AG08395 (cell line): ENCODE results near the gene CNR1.
"Not testable (repeated sequence)": the region's sequence is repeated elsewhere in the genome, so short reads cannot be mapped to it uniquely, and the experiment has no call there.

Experiments
- DNase-seq: peaks from one replicate; pipeline ENCODE4 v3.0.0; 2012; ENCODE audit warnings: mixed read lengths, low spot score

Gene CNR1

DNA sequence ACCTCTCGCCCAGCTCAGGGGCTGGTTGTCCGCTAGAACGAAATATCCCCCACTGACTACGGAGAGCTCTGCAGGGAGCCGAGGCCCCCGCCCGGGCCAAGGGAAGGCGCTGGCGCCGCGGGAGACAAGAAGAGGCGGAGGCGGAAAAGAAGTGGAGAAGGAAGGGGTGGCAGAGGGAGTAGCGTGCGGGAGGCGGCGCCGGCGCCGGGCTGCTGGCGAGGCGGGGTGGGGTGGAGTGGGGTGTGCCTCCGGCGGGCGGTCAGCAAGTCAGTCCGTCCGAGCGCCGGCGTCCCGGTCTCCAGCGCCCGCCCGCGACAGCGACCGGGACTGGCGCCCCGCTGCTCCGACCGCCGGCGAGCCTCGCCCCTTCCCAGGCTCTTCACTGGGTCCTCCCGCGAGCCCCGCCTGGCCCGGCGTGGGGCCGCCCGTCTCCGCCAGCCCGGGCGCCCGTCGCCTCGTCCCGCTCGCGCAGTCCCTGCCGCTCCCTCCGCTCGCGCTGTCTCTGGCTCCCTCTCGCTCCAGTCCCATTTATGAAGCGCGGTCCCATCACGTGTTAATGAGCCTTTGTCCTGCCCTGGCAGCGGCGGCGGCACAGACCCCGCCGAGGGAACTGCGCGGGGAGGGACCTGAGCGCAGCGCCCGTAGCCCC lies at the start of gene CNR1:
CNR1 (minus strand) TSS at position 504 of the 649 bp plus-strand sequence. CDS start 21,073 bp downstream, outside the sequence.
- DNase-seq, result peak; percentile 17

DNA sequence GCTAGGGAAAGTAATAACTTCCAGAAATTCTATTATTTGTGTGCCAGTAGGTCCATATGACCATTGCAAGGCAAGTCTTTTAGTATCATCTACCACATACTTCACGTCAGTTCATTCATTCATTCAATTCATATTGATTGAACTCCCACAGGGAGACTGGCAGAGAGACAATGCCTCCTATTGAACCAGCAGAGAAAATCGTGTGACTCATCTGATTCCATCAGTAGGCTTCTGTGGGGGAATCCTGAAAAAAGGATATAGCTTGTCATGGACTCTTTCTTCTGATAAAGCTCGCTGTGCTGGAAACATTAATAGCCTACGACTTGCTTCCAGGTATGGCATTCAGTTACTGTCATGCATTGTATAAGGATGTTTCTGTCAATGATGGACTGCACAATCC lies 45.3 kb upstream of the CNR1 start:
- no peak for DNase-seq

DNA sequence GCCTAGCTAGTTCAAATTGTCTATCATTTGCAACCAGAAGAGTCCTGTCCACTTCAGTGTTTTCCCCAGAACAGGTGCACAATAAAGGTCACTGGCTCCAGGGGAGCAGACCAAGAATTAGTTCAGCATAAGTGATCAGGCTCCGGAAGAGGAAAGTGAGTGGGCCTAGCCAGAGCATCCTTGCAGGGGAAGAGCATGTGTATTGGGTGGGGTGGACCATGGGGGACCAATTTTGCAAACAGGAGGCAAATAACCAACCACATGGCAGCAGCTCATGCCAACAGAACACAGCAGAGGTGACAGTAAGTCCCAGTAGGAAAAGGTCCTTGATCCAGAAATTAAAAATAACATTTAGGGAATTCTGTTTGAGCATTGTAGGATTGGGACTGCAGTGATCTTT lies 43.2 kb upstream of the CNR1 start:
- DNase-seq, result no peak

DNA sequence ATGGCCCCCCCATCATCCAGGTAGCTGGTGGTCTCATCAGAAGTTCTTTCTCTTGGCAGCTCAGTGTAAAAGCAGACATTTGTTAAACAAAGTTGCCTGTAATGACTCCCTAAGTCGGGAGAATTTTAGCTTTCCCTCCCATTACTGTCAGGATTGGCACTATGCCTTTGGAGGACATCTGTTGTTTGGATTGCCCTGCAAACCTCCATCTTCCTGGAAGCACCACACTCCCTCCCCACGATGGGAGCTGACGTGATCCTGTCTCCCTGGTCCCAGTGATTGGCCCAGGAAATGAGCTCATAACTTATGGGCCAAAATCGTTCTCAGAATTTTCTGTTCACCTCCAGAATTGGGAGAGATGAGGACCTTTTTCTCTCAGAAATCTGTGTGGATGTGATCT lies 42.6 kb upstream of the CNR1 start:
- DNase-seq, result no peak

DNA sequence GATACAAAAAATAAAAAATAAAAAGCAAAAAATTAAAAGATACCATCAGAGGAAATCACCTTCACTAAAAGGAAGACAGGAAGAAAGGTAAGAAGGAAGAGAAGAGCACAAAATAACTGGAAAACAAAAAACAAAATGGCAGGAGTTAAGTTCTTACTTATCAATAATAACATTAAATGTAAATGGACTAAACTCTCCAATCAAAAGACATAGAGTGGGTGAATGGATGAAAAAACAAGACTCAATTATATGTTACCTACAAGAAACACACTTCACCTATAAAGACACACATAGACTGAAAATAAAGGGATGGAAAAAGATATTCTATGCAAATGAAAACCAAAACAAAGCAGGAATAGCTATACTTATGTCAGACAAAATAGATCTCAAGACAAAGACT lies 35.6 kb upstream of the CNR1 start:
- not testable (repeated sequence) for DNase-seq

DNA sequence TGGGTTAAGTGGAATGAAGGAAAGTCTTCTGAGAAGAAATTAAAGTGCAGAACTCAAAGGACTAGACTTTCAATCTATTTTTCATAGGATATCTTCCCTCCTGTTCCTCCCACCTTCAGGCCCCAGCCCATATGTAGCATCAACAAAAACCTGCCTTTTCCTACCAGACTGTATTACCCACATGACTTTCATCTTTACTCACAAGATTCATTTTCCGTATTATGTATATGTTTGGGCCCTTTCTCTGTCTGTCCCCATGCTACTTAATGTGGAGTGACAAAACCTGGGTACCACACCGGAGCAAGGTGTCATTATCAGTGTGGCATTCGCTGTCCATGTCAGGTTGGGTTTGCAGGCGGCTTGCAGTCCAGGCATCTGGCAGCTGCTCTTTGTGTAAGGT lies 18.8 kb upstream of the CNR1 start:
- DNase-seq, result no peak

DNA sequence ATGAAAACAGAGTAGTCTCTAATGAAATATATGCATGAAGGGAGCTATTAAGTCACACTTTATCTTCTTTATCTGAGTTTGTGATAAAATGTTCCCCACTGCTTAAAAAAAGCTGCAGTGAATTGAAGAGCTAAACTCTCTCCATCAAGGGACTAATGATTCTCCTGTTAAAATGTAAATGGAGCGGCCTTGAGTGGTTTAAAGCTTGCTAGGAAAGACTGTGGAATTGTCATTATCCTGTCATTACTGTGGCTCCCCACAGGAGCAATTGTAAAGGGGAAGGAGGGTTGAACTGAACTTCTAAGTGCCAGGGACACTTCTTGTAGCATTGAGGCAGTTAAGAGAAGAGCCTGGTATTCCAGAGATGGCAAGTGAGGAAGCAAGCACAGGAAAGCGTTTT lies 17.3 kb upstream of the CNR1 start:
- DNase-seq, result no peak

DNA sequence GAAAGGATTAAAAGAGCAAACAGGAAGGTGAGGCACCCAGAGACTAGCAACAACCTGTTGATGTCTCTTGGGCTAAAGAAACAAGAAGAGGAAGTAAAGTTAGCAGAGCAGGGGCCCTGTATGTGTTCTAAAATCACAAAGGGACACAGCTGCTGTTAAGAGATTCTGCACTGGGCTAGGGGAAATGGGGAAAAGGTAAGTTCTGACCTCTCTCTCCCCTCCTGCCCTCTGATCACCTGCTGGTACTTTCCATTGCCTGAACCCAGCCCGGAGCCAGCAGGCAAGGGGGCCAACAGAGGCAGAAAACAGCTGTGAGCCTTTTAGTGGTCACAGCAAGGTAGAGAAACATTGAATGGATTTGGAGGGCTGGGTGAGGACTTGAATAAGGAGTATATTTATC lies 13.5 kb upstream of the CNR1 start:
- no peak for DNase-seq

DNA sequence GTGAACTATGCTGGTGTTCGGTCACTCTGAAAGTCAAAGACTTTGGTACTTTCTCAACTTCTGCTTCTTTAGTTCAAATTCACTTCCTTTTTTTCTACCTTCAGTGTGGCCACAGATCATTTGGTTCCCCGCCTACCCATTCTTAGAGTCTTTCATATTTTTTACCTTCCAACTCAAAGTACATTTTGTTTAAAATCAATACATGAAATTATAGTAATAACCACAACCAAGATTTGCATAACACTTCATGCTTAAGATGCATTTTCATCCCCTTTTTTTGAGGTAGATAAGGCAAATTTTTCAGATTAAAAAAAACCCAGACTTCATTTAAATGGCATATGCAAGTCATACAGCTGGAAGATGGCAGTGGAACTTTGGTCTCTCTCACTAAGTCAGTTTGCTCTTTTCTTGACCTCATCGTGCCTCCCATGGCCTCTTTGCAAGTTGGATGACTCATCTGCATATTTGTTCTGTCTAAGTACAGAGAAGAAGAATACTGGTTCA lies 11.9 kb upstream of the CNR1 start:
- DNase-seq, result no peak

DNA sequence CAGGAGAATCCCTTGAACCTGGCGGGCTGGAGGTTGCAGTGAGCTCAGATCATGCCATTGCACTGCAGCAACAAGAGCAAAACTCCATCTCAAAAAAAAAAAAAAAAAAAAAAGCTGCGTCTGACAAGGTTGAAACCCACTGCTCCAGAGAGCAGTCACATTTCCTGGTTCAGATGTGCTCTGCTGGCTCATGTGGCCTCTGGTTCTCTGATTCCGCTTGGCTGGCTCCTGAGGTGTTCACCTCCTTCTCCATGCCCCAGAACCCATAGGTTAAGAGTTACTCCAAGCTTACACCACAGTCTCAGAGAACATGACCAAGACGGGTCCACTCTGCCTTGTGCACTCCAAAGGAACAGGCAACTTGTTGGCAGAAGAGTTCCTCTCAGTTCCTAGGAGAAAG lies 8.8 kb upstream of the CNR1 start:
- no peak for DNase-seq

DNA sequence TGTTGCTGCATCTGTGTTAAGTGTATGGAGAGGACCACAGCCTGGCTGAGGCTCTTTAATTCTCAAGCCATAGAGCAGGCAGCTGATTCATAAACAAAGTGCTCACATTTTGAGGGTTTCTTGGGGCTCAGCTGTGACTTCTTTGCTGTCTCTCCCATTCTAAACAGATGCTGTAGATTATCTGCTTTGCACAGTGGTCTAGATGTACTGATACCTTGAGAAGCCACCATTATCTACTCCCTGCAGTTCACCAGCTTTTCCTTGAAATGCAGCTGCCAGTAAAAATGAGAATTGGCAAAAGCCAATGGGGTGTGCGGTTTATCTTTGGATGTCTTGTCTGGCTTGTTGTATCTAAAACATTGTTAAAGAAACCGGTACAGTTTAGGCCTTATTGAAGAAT lies 5.2 kb upstream of the CNR1 start:
- no peak for DNase-seq

DNA sequence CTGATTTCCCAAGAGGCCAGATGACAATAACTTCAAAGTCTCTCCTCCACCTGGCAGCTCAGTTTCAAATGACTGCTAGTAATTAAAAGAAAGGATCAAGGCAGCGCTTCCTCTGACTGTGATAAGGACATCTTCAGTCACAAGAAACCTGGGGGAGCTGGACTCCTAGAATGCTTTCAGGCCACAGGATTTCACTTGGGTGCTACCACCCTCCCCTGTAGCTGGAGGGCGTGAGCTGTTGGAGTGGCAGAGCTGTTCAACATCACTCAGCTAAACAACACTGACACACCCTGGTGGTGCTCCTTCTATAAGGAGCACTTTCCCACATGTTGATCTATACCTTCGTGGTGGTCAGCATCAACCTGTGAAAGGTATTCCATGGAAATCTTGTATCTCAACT lies 2.2 kb upstream of the CNR1 start:
- no peak for DNase-seq

DNA sequence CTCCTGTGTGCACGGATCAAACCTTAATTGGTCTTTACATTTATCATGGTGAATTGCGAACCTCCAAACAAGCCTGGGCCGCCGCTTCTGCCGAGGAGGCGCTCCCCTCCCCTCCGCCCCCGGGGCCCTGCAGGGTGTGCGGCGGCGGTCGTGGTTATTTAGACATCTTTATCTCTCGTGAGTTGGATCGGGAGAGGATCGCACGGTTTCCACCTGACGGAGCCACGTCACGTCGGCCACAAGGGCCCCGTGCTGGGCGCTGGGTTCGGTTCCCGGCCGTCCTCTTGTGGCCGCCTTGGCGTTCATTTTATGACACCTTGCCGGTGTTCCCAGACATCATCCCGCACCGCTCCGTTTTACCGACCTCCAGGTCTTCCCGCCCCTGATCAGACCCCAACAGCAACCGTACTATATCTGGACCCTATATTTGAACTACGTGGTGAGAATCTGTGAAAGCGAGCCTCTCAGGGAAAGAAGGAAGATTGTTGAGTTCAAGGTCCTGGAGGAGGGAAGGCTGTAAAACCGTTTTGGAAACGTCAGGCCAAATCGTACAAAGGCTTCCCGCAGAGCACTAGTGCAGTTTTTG lies 1.3 kb upstream of the CNR1 start:
- DNase-seq, result no peak

DNA sequence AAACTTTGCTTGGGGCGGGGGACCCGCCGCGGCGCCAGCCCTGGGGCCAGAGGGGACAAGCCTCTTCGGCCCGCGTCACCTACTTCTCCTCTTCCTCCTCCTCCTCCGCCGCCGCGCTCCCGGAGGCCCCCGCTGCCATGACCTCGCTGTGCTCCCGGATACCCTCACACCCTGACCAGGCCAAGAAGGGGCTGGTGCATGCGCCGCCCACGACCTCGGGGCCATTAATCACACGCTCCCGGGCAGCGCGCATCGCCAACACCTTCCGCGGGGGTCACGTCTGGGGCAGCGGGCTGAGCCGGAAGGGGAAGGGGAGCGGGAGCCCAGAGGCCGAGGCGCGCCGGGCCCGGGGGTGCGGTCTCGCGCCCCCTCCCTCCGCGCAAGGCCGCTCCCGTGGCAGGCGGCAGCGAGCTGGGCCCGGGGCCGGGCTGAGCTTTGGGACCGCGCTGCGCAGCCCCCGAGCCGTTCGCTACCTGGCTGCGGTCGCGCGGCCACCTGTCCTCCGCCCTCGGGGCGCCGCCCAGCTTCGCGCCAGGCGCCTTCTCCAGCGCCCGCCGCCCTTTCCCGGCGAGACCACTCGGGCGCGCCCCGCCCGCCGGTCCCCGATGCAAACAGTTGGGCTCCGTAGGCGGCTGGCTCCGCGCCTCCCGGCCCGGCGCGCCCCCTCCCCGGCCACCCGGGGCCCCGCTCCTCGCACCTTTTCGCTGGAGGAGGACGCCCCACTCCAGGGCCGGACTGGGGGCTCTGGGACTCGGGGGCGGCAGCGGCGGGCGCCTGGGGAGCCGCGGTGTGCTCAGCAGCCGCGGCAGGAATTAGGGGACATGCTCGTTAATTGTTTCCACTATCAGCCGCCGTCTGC lies 575 bp upstream of the CNR1 start:
- no peak for DNase-seq

DNA sequence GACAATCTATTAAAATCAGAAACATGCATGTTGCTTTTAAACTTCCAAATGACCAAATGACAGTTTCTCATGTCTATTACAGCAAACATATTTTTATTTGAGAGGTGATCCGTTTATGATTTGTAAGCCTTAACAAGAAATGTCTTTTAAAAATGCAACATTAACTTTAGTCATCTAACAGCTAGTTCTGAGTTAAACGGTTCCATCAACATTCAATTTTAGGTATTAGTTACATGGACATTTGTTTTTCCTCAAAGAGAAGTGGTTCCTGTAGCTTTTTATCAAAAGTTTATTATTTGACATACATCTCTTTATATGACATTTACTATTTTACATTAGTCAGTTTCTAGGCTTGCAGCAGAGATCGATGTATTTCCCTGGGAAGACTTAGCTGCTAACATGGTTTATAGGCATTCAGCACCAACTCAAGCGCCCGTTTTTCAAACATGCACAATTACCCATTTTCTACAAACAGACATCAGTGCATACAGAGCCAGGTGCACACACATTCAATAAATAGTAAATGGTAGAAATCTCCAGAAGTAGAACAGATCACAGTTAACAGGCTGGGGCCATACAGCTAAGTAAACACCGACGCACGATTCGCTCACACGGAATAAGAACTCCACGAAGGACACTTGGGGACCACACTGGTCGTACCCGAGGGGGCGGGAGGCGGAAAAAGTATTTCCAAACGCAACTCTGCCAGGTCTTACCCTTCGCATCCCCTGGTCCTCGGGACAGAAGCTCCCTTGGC lies 882 bp downstream of the CNR1 start:
- DNase-seq, result no peak

DNA sequence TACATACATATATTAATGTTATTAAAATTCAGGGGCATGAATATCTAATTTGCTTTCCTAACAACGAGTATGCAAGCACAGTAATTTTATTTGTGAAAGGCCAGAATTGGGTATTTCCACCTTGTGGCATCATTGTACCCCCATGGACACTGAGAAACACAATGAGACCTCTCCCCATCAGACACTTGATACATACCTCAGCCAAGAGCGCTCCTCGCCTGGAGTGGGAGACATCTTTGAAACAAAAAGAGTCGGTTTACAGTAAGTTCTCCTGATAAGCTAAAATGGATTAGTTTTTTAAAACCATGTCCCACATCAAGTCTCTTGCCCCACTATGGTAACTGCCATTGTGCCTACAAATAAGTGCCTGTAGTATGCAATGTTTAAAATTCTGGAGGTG lies 2.1 kb downstream of the CNR1 start:
- no peak for DNase-seq

DNA sequence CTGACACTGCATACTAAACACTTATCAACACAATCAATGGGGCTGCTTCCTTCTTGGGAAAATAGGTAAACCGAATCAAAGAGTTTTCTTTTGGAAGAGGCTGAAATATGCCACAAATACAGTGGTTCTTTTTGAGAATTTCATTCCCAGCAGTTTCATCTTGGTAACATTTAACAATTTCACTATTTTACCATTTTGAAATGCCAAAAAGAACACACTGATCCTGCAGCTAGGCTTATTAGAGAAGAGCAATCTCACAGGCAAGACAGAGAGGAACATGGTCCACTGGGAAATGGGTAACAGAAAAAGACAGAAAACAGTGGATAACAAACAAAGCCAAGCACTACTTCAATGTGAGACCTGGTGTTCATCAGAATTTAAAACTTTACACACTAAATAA lies 2.5 kb downstream of the CNR1 start:
- no peak for DNase-seq

DNA sequence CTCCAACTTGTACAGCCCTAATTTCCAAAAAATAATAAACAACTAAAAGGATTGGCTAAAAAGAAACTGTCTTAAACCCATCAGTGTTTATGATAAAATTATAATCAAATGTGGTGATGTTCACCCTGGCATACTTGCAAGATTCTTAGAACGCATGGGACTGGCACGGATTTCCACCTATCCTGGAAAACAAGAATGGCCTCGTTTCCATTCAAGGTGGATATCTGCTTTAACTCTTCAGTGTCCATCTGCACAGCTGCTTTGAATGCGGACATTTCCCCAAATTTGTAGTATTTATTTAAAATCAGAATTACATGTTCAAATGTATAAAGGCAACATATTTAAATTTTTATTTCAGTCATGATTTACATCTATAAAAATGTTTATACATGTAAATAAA lies 4.2 kb downstream of the CNR1 start:
- DNase-seq, result no peak

DNA sequence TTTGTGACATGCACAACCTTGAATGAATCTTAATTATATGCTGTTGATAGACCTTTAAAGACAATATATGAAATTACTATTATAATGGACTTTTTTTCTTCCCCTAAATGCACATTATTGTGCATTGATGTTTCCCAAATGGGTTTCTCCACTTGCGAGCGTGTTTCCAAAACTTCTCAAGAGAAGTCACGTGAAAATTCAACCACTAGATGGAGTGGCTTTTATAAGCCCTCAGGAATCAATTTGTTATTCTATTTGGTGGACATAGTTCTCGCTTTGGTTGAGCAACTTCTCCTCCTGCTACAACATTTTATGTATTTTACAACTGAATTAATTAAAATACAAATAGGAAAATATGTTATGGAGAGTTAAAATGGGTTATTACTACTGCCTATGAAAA lies 9.0 kb downstream of the CNR1 start:
- DNase-seq, result no peak

DNA sequence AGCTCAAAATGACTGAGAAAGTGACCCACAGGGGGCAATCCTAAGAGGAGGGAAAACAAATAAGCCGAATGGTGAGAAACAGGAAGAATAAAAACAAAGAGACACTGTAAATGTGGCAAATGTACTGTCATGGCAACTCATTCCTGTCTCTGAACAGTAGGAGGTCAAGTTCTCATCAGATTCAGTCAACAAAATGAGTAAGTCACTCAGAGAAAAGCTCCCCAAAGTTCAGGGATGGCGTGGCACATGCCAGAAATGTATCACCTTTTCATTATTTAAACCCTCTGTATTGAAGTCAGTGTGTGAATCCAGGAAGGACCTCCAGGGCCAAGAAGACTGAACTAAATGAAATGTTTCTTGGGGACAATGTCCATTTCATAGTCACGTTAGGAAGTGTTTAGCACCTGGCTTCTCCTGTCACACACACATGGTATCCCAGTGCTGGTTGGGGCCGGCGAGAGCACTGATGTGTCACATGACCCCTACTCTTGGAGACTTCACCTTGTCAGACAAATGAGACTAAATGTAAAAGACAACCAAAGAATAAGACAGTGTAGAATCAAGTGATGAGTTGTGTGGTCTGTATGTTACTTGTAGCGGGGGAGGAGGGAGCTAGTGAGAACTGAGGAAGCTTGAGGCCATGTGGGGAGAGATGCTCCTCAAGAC lies 20.7 kb downstream of the CNR1 start:
- no peak for DNase-seq

DNA sequence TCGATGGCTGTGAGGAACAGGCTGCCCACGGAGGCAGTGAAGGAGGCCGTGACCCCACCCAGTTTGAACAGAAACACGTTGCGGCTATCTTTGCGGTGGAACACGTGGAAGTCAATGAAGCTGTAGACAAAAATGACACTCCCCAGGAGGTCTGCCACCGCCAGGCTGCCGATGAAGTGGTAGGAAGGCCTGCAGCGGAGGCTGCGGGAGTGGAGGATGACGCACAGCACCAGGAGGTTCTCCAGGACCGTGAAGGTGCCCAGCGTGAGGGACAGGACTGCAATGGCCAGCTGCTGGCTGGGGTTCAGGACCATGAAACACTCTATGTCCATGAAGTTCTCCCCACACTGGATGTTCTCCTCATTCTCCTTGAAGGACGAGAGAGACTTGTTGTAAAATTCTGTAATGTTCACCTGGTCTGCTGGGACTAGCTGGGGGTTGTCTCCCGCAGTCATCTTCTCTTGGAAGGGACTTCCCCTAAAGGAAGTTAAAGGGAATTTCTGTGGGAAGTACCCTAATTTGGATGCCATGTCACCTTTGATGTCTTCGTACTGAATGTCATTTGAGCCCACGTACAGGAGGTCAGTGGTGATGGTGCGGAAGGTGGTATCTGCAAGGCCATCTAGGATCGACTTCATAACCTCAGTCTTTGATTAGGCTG lies 21.4 kb downstream of the CNR1 start:
- DNase-seq, result no peak
